ENCODE measurements around the gene WNT10A.
A peak's percentile ranks its signal among the peaks of the same experiment; 100 is the strongest.

Gene WNT10A

GRCh38 chr2:218878926-218879761 is 1.5 kb upstream of the WNT10A start:
- DNase-seq, result no peak

- no peak for DNase-seq
These were observed 913 bp upstream of the WNT10A start for GRCh38 chr2:218879776-218880101.

- no peak for DNase-seq
These were observed 375 bp downstream of the WNT10A start for GRCh38 chr2:218880859-218881594.

- DNase-seq, result no peak
These were observed 1.2 kb downstream of the WNT10A start for GRCh38 chr2:218881744-218882460.

- no peak for DNase-seq
These were observed 1.8 kb downstream of the WNT10A start for GRCh38 chr2:218882461-218882816.

- no peak for DNase-seq
These were observed 2.3 kb downstream of the WNT10A start for GRCh38 chr2:218882866-218883366.

GRCh38 chr2:218883491-218884490 is 3.1 kb downstream of the WNT10A start:
- DNase-seq, result no peak

- DNase-seq, result no peak
These were observed 3.9 kb downstream of the WNT10A start for GRCh38 chr2:218884519-218884918.

- no peak for DNase-seq
These were observed 5.6 kb downstream of the WNT10A start for GRCh38 chr2:218885981-218886947.

GRCh38 chr2:218887079-218887478 is 6.4 kb downstream of the WNT10A start:
- no peak for DNase-seq

- no peak for DNase-seq
These were observed 7.7 kb downstream of the WNT10A start for GRCh38 chr2:218888341-218888740.

- no peak for DNase-seq
These were observed 9.3 kb downstream of the WNT10A start for GRCh38 chr2:218889937-218890336.

GRCh38 chr2:218890369-218890768 is 9.7 kb downstream of the WNT10A start:
- no peak for DNase-seq

GRCh38 chr2:218891275-218892135 is 10.9 kb downstream of the WNT10A start:
- no peak for DNase-seq

- peak; percentile 77 for DNase-seq
These were observed 12.2 kb downstream of the WNT10A start for GRCh38 chr2:218892693-218893348.

GRCh38 chr2:218893349-218894150 is 12.9 kb downstream of the WNT10A start:
- no peak for DNase-seq

GRCh38 chr2:218894151-218894879 is 13.7 kb downstream of the WNT10A start:
- DNase-seq, result no peak

- DNase-seq, result no peak
These were observed 14.2 kb downstream of the WNT10A start for GRCh38 chr2:218894880-218895157.
